ENCODE results near the gene CPSF4.

CPSF4 gene

DNA sequence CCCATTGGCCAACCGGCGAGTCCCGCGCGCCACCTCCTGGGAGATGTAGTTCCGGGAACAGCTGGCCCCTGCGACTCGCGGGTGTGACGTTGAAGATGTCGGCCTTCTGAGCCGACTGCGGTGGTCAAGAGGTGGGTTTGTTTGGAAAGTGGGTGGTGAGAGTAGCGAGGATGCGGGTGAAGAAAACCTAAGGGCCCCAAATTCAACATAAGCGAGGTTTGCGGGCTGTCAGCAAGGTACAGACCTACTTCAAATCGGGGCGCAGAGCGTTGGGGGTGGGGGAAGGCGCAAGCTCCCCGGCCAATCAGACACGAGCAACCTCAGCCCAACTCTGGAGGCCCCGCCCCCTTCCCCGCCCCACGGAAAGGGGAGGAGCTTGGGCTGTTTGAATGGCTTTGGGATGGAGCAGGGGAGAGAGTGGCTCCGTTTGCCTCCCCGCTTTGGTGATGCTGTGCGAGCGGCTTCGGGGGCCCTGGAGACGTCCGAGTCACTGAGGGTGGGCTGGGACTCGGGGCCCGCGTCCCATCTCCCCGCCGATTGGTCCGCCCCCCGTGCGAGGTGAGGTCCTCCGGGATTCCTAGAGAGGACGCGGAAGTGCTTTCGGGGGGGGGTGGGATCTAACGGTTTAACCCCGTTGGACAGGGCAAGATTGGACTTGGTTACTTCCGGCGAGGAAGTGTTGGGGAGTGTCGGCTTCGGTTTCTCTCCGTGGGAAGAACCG, 66.0 kb downstream of the CPSF4 start, which contains the start of gene ZKSCAN5:
Gene ZKSCAN5 (plus strand): TSS at position 60 of the 721 bp plus-strand sequence. CDS start 1,383 bp downstream, outside the sequence.
- Histone ChIP-seq H3K79me2 (ENCODE audit: insufficient read depth, low read length) (peaks cover 48% of the 10 kb centered on the region), H4K20me1 (ENCODE audit: low read depth, low read length) (no peaks in the 10 kb centered on the region), H3K9me3 (ENCODE audit: insufficient read depth, low read length) (no peaks in the 10 kb centered on the region), H2AFZ (ENCODE audit: low read depth, low read length, severe bottlenecking) (peak within 1 kb of the TSS; percentile 83), H3K9me2 (replicated peaks; ENCODE audit: insufficient read depth, low read length) (no peaks in the 10 kb centered on the region), H3K27me3 (ENCODE audit: low read length) (no peaks in the 10 kb centered on the region), H3K36me3 (ENCODE audit: low read length) (peaks cover 4% of the 10 kb centered on the region; the same call in 1 of the 2 replicates), H3K27ac (ENCODE audit: low read depth, low read length) (peak within 1 kb of the TSS; percentile 66), H3F3A (ENCODE audit: insufficient read depth) (peaks cover 18% of the 10 kb centered on the region), H3K9ac (ENCODE audit: low read length) (peak within 1 kb of the TSS; percentile 80), H3K4me2 (ENCODE audit: low read depth, low read length, poor library complexity, severe bottlenecking) (peak within 1 kb of the TSS; percentile 85), H3K4me3 (ENCODE audit: insufficient read depth, low read length, poor library complexity, severe bottlenecking) (peak within 1 kb of the TSS; percentile 79)
- no peak for TF ChIP-seq CTCF (IDR thresholded peaks at IDR 0.05; ENCODE audit: insufficient read depth, low read length, poor library complexity, severe bottlenecking)
- no peak for TF ChIP-seq EZH2phosphoT487 (conservative IDR thresholded peaks at IDR 0.05; ENCODE audit: low read length)

DNA sequence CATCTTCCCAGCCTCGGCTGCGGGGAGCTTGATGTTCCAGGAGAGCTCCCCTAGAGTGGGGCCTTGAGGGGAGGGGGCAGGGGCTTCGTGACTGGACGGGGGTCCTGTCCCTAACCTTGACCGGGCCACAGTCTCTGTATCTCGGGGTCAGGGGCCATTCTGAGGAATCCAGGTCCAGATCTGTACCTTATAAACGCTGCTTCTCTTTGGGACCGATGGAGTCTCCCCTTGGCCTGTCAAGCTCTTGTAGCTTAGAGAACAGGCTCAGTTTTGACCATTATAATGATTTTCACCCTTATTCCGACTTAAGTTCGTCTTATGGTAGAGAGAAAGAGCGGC, 66.5 kb downstream of the CPSF4 start:
- H3F3A ChIP-seq (ENCODE audit: insufficient read depth): peaks cover 18% of the 10 kb centered on the region
- H3K4me3 ChIP-seq (ENCODE audit: insufficient read depth, low read length, poor library complexity, severe bottlenecking): peak overlapping the region; percentile 79
- peaks cover 4% of the 10 kb centered on the region; the same call in 1 of the 2 replicates for H3K36me3 ChIP-seq (ENCODE audit: low read length)
- H3K27ac ChIP-seq (ENCODE audit: low read depth, low read length): peak overlapping the region; percentile 66
- no peaks in the 10 kb centered on the region for H3K27me3 ChIP-seq (ENCODE audit: low read length)
- H3K79me2 ChIP-seq (ENCODE audit: insufficient read depth, low read length): peaks cover 46% of the 10 kb centered on the region
- peak overlapping the region; percentile 83 for H2AFZ ChIP-seq (ENCODE audit: low read depth, low read length, severe bottlenecking)
- peak overlapping the region; percentile 85 for H3K4me2 ChIP-seq (ENCODE audit: low read depth, low read length, poor library complexity, severe bottlenecking)
- H3K9me3 ChIP-seq (ENCODE audit: insufficient read depth, low read length): no peaks in the 10 kb centered on the region
- peak overlapping the region; percentile 80 for H3K9ac ChIP-seq (ENCODE audit: low read length)
- H3K9me2 ChIP-seq (replicated peaks; ENCODE audit: insufficient read depth, low read length): no peaks in the 10 kb centered on the region
- H4K20me1 ChIP-seq (ENCODE audit: low read depth, low read length): no peaks in the 10 kb centered on the region
- no peak for TF ChIP-seq CTCF (IDR thresholded peaks at IDR 0.05; ENCODE audit: insufficient read depth, low read length, poor library complexity, severe bottlenecking)
- TF ChIP-seq EZH2phosphoT487 (conservative IDR thresholded peaks at IDR 0.05; ENCODE audit: low read length): no peak
